Stimulated activated CD8-positive, alpha-beta memory T cell treated with anti-CD3 and anti-CD28 coated beads, Interleukin-2, amount 100 ng/mL, for 1 hour (primary cell): ENCODE measurements around the gene NEURL1.

ENCODE experiments used
- DNase-seq, 2 donors: peaks; one replicate each; pipeline ENCODE4 v3.0.0-alpha.2; 2020; ENCODE audit warnings: low read depth in 2 of 2

The NEURL1 gene

DNA sequence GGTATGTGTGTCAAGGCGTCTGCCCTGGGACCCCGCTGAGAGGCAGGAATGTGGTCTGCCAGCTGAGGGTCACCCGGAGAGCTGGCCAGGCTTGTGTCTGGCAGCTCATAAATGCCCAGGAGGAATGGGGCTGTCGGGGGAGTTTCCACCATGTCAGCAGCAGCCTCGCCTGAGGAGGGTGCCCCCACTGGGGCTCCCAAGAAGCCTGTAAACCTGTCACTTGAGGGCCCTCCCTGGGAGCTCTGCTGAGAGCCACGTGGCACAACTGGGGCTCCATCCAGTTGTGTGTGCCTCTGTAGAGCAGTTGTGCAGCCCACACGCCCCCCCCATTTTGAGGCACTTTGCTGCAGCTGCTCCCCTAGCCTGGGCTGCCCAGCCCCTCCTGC is 70.6 kb downstream of the NEURL1 start:
- no peak for DNase-seq

DNA sequence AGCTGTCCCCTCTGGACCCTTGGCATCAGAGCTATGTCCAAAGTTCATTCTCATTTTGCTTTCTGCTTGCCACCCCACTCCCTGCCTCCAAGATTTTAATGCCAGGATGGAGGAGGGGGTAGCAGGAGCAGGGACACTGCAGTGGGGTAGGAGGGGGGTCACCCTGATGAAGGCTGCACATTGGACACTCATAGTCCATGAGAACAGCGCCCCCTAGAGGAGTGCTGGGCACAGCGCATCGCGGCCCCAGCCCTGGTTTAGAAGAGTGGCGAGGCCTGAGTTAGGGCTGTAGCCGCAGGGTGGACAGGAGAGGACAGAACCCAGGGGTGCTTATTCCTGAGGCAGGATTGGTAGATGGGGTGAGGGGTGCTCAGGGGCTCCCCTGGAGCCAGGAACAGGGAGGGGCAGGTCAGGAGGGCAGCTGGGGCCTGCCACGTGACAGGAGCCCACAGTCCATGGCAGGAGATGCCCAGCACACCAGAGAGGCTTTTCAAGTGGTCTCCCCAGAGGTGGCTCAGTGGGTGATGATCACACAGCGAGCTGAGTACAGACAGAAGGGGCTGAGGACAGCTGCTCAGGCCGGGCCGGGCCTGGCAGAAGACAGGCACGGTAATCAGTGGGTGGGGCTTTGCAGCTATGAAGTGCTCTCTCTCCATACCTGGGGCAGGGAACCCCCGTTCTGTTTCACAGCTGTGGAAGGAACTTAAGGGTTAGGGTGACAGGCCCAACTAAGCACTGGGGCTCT is 71.4 kb downstream of the NEURL1 start:
- DNase-seq = no peak

DNA sequence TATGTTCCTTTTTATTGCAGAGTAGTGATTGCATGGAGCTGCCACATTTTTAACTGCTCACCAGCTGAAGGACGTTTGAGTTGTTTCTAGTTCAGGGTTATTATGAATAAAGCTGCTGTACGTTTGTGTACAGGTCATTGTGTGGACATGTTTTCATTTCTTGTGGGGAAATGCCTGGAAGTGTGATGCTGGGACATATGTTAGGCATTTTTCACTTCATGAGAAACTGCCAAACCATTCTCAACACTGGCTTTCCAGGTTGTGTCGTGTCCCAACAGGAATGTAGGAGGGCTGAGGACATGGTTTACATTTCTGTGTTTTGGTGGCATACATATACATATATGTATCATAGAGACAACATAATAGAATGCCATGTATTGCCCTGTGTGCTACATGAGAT is 73.0 kb downstream of the NEURL1 start:
- no peak for DNase-seq

DNA sequence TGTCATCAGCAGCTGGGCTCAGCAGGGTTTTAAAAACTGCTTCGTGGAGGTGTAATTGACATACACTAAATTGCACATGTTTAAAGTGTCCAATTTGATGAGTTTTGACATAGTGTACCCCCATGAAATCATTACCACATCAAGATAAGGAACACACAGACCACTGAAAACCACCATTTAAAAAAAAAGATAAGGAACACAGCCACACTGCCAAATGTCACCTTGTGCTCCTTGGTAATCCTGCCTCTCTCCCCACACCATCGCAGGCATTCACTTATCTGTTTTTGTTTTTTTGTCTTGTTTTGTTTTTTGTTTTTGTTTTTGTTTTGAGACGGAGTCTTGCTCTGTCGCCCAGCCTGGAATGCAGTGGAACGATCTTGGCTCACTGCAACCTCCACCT is 75.0 kb downstream of the NEURL1 start:
- DNase-seq = no peak

DNA sequence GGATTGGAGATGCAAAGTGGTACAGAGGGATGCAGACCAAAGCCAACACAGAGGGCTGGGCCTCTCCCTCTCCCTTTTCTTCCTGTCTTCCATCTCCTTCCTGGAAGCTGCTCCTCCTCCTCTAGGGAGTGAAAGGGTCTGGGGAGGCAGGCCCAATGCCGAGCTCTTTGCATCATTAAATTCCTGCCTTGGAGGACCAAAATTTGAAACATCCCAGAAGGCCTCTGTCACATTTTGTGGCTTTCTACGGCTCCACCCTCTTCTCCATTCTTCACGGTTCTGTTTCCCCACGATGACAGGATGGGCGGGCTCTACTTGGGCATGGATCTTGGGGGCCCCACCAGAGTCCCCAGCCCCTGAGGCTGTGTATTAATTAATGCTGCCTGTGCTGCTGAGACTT is 76.4 kb downstream of the NEURL1 start:
- DNase-seq = no peak

DNA sequence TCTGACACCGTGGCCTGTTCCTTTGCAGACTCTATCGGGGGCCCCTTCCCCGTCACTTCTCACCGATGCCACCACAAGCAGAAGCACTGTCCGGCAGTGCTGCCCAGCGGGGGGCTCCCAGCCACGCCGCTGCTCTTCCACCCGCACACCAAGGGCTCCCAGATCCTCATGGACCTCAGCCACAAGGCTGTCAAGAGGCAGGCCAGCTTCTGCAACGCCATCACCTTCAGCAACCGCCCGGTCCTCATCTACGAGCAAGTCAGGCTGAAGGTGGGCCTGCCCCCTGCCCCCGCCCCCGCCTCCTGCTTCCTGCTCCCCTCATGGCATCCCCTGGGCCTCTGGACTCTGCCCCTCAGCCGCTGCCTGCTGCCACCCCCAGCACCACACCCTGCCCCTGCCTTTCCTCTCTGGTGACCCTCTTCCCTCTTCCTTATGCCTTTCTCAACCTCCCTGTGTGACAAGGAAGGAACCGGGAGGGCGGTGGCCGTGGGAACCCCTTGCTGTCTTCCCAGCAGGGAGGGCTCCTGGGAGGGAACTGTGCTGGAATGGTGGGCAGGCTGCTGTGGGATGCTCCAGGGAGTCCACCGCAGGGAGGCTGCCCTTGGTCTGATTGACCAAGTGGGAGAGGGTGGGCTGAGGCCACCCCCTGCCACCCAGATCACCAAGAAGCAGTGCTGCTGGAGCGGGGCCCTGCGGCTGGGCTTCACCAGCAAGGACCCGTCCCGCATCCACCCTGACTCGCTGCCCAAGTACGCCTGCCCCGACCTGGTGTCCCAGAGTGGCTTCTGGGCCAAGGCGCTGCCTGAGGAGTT is 77.5 kb downstream of the NEURL1 start:
- no peak for DNase-seq

DNA sequence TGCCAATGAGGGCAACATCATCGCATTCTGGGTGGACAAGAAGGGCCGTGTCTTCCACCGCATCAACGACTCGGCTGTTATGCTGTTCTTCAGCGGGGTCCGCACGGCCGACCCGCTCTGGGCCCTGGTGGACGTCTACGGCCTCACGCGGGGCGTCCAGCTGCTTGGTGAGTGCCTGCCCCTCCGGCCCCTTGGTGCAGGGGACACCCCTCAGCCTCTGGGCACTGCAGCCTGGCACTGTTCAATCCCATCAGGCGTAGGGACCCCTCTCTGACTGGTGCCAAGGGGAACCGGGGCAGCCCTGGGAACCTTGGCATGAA is 78.1 kb downstream of the NEURL1 start:
- DNase-seq = no peak

DNA sequence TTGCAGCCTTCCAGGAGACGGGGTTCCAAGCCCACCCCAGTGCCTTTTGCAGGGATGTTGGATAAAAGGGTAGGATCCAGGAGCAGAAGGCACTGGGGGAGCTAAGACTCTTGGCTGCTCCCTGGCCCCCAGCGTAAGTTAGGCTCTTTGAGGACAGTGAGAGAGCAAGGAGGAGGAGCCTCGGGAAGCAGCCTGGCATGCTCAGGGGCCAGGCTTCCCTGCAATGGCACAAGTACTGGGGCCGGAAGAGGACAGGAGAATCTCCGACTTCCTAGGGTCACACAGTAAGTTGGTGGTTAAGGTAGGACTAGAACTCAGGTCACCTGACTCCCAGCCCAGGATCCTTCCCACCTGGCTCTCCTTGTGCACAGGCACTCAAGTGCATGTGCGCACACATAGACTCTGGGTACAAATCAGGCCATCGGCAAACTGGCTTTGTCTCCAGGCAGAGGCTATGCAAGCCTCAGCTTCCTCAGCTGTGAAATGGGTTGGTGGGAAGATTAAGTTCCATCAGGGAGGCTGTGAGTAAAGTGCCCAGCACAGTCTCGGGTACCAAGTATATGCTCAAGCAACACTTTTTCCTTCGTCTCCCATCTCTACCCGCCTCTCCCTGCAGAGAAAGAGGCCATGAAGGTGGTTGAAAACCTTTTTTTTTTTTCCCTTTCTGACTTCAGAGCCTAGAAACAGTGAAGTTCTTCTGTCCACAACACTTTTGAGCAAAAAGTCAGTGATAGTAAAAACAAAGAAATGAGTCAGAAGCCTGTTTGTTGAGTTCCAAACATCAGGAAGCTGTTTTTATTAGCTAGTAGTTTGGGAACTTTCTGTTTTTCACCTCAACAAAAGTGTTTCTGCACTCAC is 79.1 kb downstream of the NEURL1 start:
- DNase-seq = no peak

DNA sequence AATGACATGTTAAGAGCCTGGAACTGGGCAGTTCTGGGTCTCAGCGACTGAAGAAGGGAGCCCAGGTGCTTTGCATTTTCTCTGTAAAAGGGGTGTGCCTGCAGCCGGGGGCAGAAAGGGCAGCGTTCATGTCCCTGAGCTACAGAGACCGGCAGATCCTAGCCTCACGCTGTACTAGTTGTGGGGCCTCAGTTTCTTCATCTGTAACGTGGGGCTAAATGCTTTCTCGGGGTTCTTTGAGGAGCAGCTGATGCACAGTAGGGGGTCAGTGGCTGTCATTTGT is 79.6 kb downstream of the NEURL1 start:
- DNase-seq = no peak

DNA sequence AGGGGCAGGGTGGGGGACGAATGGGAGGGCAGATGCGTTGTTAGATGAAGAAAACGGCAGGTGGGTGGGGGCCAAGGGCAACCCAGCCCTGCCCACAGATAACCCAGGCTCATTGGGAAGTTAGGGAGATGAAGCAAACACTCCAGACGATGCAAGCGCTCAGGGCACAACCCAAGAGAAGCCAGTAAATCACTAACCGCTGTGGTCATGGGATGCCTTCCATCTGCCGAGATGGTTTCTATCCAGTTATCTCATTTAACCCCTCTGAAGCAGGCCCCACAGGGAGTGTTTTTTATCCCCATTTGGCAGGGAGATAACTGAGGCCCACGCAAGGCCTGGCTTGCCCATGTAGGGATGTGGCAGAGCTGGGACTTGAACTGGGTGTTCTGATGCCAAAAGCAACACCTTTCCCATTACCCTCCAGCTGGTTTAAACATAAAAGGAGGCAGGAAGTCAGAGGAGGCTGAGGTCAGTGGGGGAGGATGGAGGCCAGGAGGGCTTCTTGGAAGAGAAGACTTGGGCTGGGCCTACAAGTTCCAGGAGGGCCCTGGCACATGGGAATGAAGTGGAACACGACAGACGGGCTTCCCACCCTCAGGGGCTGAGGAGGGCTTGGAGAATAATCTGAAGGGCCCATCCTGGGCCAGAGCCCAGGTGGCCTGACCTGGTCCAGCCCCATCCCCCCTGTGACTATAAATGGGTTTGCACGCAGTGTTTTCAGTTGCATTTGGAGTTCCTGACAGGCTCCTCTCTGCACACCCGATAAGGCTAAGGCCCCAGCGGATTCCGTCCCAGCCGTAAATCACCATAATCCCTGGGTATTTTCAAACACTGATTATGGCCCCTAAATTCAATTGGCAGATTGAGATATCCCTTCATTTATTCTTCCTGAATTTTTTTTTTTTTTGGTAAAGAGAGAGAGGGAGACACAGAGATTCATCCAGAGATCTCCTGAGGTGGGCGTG is 80.9 kb downstream of the NEURL1 start:
- no peak for DNase-seq

DNA sequence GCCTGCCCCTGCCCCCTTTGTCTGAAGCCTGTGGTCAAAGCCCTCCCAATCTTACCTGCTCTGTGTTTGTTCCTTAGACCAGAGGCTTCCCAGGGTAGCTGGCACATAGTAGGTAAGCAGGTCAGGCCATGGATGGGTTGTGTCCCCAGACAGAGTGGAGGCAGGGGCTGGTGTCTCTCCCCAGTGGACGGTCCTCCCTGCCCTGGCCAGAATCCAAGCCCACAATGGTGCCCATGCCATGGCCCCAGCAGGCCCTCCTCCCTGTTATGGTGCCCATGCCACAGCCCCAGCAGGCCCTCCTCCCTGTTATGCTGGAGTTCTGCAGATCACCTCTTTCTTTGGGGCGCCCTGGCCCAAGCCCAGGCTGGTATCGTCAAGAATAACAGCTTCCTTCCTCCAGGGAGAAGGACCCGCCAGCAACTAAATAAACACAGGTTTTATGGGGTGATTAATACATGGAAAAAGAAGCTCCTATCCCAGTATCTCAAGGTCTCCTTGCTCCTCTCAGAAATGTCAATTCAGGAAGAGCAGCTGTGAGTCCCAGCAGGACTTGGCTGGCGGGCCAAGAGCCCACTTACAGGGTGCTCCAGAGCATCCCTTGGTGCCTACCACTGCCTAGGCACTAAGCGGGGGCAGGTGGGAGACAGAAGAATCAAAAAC is 82.0 kb downstream of the NEURL1 start:
- no peak for DNase-seq

DNA sequence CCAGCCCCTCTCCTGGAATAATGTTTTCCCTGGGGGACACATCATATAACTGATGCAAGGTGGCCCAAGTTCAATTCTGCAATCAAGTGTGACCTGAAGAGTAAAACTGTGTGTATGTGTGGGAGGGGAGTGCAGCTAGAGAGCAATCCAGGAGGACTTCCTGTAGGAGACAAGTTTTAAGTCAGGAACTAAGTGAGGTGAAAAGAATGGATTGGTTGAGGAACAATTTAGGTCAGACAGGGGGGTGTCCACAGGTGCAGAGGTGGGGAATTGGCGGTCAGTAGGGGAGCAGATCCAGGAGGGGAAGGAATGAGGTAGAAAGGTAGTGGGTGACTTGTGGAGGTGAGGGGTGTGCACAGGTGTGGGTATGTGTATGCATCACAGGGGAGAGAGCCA is 82.6 kb downstream of the NEURL1 start:
- no peak for DNase-seq

DNA sequence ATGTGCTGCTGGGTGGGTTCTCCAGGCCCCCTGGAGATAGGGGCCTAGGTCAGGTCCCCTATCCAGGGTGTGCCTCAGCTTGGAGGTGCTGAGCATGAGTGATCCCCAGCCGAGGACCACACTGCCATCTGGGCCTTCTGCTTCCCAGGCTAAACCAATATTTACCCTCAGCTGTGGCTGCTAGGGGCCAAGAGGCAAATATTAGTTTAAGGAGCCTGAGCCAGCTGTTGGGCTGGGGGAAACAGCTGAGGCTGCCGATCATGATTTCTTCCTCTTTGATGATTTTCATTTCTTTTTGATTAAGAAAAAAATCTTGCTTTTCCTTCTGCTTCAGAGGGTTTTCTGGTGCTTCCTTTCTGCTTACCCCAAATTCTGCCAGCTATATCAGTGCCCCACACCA is 83.4 kb downstream of the NEURL1 start:
- no peak for DNase-seq

DNA sequence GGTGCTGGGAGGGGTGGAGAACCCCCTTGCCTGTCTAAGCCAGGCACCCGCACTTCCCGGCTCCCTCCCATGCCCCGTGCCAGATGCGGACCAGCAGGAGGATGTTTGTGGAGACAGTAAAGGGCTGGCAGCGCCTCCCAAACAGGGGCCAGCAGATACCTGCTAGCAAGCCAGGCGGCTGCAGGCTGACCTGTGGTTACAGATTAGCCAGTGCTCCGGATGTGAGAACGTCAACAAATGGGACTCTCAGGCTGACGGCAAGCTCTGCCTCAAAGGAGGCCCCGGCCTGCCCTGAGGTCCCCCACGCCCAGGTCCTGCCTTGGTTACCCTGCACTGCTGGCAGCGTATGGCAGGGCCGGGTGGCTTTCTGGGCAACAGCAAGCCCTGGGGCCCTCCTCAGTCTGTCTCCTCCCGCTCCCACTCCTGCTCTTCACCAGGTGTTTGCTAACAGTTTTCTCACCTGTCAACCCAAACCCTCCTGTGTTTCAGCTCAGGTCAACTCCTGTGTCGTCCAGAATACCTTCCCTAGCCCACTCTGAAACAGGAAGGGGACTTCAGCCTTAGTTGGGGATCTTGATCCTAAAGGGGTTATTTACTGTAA is 85.4 kb downstream of the NEURL1 start:
- no peak for DNase-seq

DNA sequence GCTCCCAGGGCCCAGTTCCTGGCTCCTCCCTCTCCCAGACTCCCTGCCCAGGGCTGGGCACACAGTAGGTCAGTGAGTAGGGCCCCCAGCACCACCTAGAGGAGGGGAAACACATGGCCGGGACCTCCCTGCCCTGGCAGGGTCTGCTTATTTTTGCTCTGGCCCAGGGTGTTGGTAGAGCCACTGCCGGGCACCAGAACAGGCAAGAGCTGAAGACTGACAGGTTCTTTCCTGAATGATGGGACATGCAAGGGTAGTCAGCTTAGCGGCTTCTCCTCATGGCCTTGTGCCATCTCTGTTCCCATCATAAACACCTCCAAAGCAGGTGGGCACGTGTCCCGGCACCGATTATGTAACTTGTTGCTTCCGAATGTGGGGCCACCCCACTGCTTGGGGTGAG is 86.5 kb downstream of the NEURL1 start:
- DNase-seq = no peak

DNA sequence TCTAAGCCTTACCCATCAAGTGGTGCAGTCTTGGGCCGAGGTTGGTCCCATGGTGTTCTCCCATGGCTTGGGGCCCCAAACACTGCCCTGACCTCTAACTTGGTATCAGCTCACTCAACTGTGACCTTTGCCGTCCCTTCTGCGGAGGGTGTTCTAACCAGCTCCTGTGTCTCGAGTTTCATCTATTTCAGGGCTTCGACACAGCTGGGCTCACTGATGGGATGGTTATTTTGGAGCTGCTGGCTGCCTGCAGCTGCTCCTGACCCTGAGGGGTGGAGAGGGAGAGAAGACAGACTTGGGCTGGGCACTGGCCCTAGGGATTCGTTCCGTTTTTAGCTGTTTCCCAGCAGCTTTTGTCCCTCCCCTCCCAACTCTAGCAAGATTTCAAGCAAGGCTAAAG is 86.9 kb downstream of the NEURL1 start:
- DNase-seq = no peak

DNA sequence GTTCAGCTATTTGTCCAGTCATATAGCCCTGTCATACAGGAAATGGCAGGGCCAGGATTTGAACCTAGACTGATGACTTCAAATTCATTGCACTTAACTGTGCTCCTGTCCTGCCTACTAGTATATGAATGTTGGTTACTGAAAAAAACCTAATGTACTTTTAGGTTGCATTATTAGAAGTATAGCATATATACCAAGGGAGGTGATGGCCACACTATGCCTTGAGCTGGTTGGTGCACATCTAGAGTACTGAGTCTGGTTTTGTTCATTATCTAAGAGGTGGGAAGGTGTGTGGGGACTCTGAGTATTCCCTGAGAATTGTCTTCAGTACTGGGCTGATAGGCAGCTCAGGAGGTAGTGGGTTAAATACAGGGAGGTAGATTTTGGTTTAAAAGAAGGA is 88.0 kb downstream of the NEURL1 start:
- DNase-seq = no peak

DNA sequence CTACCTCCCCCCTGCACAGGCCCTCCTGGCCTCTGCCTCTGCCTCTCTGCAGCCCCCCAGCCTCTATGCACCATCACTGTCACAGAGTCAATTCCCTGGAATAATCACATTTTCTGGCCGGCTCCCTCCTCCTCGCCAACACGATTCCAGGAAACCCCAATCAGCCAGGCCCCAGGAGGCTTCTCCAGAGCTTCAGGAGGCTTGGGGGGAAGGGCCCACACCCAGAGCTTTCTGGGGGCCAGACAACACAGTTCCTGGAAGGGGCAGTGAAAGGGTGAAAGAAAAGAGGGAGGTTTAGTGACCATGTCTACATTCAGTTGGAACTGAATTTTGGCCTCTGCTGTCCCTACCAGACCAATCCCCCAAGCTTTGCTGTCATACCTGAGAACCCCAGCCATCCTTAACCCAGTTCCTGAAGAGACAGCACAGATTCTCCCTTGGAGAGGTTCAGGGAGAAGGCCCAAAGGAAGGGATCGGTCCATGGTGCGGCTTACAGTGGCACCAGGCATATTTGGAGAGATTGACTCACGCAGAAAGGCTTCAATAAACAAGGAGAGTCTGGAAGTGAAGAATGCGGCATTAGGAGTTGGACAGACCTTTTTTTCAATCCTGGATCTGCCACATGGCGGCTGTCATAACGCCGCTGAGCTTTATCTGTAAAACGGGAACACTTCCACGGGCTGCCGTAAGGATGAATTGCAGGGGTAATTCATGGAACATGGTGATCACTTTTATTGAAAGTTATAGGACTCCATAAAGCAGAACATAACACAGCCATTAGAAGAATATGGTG is 89.0 kb downstream of the NEURL1 start:
- no peak for DNase-seq

DNA sequence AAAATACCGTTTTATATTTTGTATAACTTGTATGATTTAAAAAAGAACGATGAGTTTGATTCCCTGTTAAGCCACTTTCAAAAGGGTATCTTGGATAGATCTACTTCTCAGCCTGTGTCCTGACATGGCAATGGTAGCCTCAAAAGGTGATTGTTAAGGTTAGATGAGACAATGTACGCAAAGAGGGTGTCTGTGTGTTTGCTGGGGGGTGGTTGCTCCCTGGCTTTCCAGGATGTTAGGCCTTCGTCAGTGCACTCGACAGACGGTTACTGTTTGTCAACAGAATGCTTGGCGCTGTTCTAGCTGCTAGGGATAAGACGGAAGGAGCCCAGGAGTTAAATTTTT is 90.3 kb downstream of the NEURL1 start:
- DNase-seq = no peak
